Measurements from ENCODE around the gene MC5R. TPM values are rescaled to one million over a fixed set of nuclear protein-coding genes. Genes with fewer than 3 reads are reported as not detected.

MC5R gene
- total RNA-seq, 1 donor from 2014 or later = 1.6 TPM

Other genes starting within 250 kb of the MC5R start
- 19.8 TPM for gene FAM210A, start 97.6 kb upstream of the MC5R start, total RNA-seq
- gene RNMT, start 97.5 kb upstream of the MC5R start, total RNA-seq = 17.2 TPM
- not detected for gene MC2R, start 91.4 kb downstream of the MC5R start, total RNA-seq

Measured in skeletal muscle tissue (tissue), 1 donor.